ENCODE results near the gene SLC47A2. TPM values are rescaled to one million over a fixed set of nuclear protein-coding genes. Genes with fewer than 3 reads are reported as not detected.

The SLC47A2 gene
- total and polyA plus RNA-seq, 2 of the 13 experiments (the other 11 are each of a cell fraction or from before 2014, with no cell fraction given): 0.04 TPM; not detected in 1

GRCh38 chr17:19736071-19736470 is 19.7 kb upstream of the SLC47A2 start (continued):
- TF ChIP-seq ZNF687 (CRISPR knock-in tag; IDR thresholded peaks at IDR 0.05) (peak; percentile 75), CCAR2 (optimal IDR thresholded peaks at IDR 0.05; ENCODE audit: low read depth, low read length) (no peak), ATRX (CRISPR knock-in tag; IDR thresholded peaks at IDR 0.05; ENCODE audit: borderline replicate concordance) (no peak), MEIS1 (CRISPR knock-in tag; IDR thresholded peaks at IDR 0.05; ENCODE audit: borderline replicate concordance) (no peak), EP300 (IDR thresholded peaks at IDR 0.05; ENCODE audit: low read depth in 2 of 2, low read length in 2 of 2) (peak in 1 of 2 experiments; percentile 9; a peak in 1 of 4 replicates), EP300 (CRISPR knock-in tag; IDR thresholded peaks at IDR 0.05; ENCODE audit: borderline replicate concordance) (no peak)
- TF ChIP-seq, protein P1, sequence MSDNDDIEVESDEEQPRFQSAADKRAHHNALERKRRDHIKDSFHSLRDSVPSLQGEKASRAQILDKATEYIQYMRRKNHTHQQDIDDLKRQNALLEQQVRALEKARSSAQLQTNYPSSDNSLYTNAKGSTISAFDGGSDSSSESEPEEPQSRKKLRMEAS (IDR thresholded peaks at IDR 0.05): peak; percentile 67

DNA sequence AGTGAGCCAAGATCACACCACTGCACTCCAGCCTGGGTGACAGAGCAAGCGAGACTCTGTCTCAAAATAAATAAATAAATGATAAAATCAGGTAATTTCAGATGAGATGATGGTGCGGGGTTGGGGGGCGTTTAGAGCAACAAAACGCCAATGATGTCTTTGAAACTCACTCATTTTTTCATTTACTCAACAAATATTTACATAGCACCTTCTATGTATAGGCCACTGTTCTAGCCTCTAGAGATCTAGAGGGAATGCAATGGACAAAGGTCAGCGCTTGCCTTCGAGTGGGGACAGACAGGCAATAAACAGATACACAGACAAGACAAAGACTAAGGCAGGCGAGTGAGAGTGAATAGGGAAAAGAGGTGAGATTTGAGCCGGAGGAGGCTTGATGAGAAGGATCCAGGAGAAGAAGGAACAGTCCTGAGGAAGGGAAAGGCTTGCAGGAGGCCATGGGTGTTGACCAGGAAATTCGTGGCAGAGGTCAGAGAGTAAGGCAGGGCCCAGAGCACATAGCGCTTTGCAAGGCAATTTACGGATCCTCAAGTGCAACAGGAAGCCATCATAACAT is 17.7 kb upstream of the SLC47A2 start:
- BruUV-seq (replicated peaks): no TSS peak
- WGBS (ENCODE audit: low lambda C conversion rate): 2% methylated on average over 11 of the region's 11 CpGs
- TF ChIP-seq HHEX (CRISPR knock-in tag; IDR thresholded peaks at IDR 0.05) (peak; percentile 67), HNF4A (CRISPR knock-in tag; IDR thresholded peaks at IDR 0.05) (peak; percentile 91), ZFAT (CRISPR knock-in tag; conservative IDR thresholded peaks at IDR 0.05) (no peak), NFE2L2 (IDR thresholded peaks at IDR 0.05; ENCODE audit: low read length) (no peak), ZNF138 (CRISPR knock-in tag; IDR thresholded peaks at IDR 0.05; ENCODE audit: low read depth) (no peak), ZNF20 (CRISPR knock-in tag; IDR thresholded peaks at IDR 0.05) (no peak)
- TF ChIP-seq, protein P2, sequence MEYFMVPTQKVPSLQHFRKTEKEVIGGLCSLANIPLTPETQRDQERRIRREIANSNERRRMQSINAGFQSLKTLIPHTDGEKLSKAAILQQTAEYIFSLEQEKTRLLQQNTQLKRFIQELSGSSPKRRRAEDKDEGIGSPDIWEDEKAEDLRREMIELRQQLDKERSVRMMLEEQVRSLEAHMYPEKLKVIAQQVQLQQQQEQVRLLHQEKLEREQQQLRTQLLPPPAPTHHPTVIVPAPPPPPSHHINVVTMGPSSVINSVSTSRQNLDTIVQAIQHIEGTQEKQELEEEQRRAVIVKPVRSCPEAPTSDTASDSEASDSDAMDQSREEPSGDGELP (IDR thresholded peaks at IDR 0.05; ENCODE audit: borderline replicate concordance, low read depth): 0 out of 2 replicates have a peak, but pooled peaks have one; percentile 18

More for the DNA sequence above, 17.7 kb upstream of the SLC47A2 start:
- H3K4me1 ChIP-seq (ENCODE audit: insufficient read depth, low read length): peaks cover 92% of the 10 kb centered on the region
- in situ Hi-C loops (cut with HindIII; ENCODE audit: extremely low pct_ligation_motif_present, low pct_unique_long_range_greater_than_20kb): no loop called here
- peak; percentile 95 for FAIRE-seq
- ATAC-seq: peak; percentile 91
- peak overlapping the region in 2 of 3 experiments; percentile 41 to 54; a peak in 3 of 6 replicates for H3K4me3 ChIP-seq (replicated peaks in 1 of 3; ENCODE audit: insufficient read depth in 1 of 3, low read depth in 2 of 3, low read length in 3 of 3)
- no peaks in the 10 kb centered on the region for H4K20me1 ChIP-seq (ENCODE audit: insufficient read depth, low read length)
- intact Hi-C loops (cut with micrococcal nuclease; ENCODE audit: unreplicated experiment): no loop called here
- H3K4me2 ChIP-seq (ENCODE audit: low read depth, low read length): peak overlapping the region; percentile 95
- peak; percentile 97 for DNase-seq (ENCODE audit: low spot score)
- H2AFZ ChIP-seq (ENCODE audit: low read length): peak overlapping the region; percentile 90
- peak overlapping the region; percentile 95 for H3K27ac ChIP-seq (ENCODE audit: extremely low read length, insufficient read depth, low read length)
- H3K27me3 ChIP-seq (ENCODE audit: control insufficient read depth in 1 of 2, insufficient read depth in 2 of 2, low read length in 2 of 2): no peaks in the 10 kb centered on the region; a peak in 1 of 5 replicates
- H3K9ac ChIP-seq (ENCODE audit: insufficient read depth, low read depth, low read length): peak overlapping the region; percentile 56
- no peaks in the 10 kb centered on the region for H3K9me3 ChIP-seq (ENCODE audit: low read length)
- CTCF ChIA-PET (ENCODE audit: low intra/inter-chr PET ratio, low total read pairs): no interaction called here
- no peaks in the 10 kb centered on the region for H3K79me2 ChIP-seq (ENCODE audit: insufficient read depth, low read length)
- no peaks in the 10 kb centered on the region for H3K36me3 ChIP-seq (replicated peaks in 1 of 2; ENCODE audit: control insufficient read depth in 1 of 2, insufficient read depth in 2 of 2, low read length in 2 of 2)
- POLR2A ChIA-PET: interaction anchor here (0.8 to 4.0 kb wide), 4 partner anchors 13 to 86 kb away, joined by 4 to 21 read pairs (median 5); partner anchors contain the start of genes ALDH3A1 and ALDH3A2
